OCI-LY7 (cell line): Measurements from ENCODE around the gene NTSR1. TPM values are rescaled to one million over a fixed set of nuclear protein-coding genes. Genes with fewer than 3 reads are reported as not detected.

Experiments used
- BruUV-seq: library from RNA; stranded (reverse); fragments of 400-500 nt; replicated peaks from 2 replicates; lab custom pipeline; 2021; lab: Mats Ljungman, UMichigan
- CTCF ChIA-PET: fragments of 300-600 bp; sonication (Branson Sonifier 250); formaldehyde crosslinking; loops from one replicate; lab custom pipeline; 2022; ENCODE audit warnings: antibody characterized with exemption; ENCODE audit not compliant: unreplicated experiment; lab: Charles Lee
- POLR2A ChIA-PET: fragments of 300-600 bp; sonication (Branson Sonifier 250); formaldehyde crosslinking; loops from one replicate; lab custom pipeline; 2022; ENCODE audit warnings: antibody characterized with exemption; lab: Charles Lee
- DNase-seq: peaks from one replicate; pipeline ENCODE4 v3.0.0-alpha.2; 2015; ENCODE audit warnings: low spot score
- H2AFZ ChIP-seq: fragments of 200-600 bp; sonication (generic), shearing (Covaris generic); 2 replicates; pipeline ENCODE4 v1.6.1; 2014; ENCODE audit warnings: mild to moderate bottlenecking, antibody characterized with exemption, low read length, moderate library complexity
- H3K27ac ChIP-seq: fragments of 200-600 bp; sonication (generic); 2 replicates; pipeline ENCODE4 v1.5.1; 2014; ENCODE audit warnings: mixed run types, low read depth, mild to moderate bottlenecking, moderate library complexity, low read length, inconsistent platforms; ENCODE audit not compliant: poor library complexity, severe bottlenecking
- H3K36me3 ChIP-seq: fragments of 200-600 bp; sonication (generic); 2 replicates; pipeline ENCODE4 v1.6.1; 2014; ENCODE audit warnings: mild to moderate bottlenecking, antibody characterized with exemption, low read length, moderate library complexity, mixed read lengths; ENCODE audit not compliant: insufficient read depth
- H3K4me1 ChIP-seq: fragments of 200-600 bp; sonication (generic); 2 replicates; pipeline ENCODE4 v1.5.1; 2014; ENCODE audit warnings: mild to moderate bottlenecking, low read length; ENCODE audit not compliant: insufficient read depth, poor library complexity, severe bottlenecking
- H3K4me2 ChIP-seq: fragments of 200-600 bp; sonication (generic); 2 replicates; pipeline ENCODE4 v1.6.1; 2014; ENCODE audit warnings: mild to moderate bottlenecking, low read length
- H3K4me3 ChIP-seq: fragments of 200-600 bp; sonication (generic); 2 replicates; pipeline ENCODE4 v1.5.1; 2014; ENCODE audit warnings: mild to moderate bottlenecking, low read depth, low read length; ENCODE audit not compliant: poor library complexity, severe bottlenecking
- H3K79me2 ChIP-seq: fragments of 200-600 bp; sonication (generic); 2 replicates; pipeline ENCODE4 v1.6.1; 2016; ENCODE audit warnings: low read depth, mild to moderate bottlenecking, low read length, moderate library complexity, mixed read lengths; ENCODE audit not compliant: insufficient read depth
- H3K9me2 ChIP-seq: fragments of 200-600 bp; sonication (generic); 2 replicates; pipeline ENCODE4 v1.6.1; 2016; ENCODE audit warnings: mild to moderate bottlenecking, low read length, mixed read lengths; ENCODE audit not compliant: insufficient read depth
- H3K9me3 ChIP-seq: fragments of 200-600 bp; sonication (generic); 2 replicates; pipeline ENCODE4 v1.6.1; 2014; ENCODE audit warnings: mild to moderate bottlenecking, mixed run types, low read length, mixed read lengths
- H4K20me1 ChIP-seq: fragments of 200-600 bp; sonication (generic); 2 replicates; pipeline ENCODE4 v1.6.1; 2014; ENCODE audit warnings: mild to moderate bottlenecking, antibody characterized with exemption, low read length, moderate library complexity, mixed read lengths; ENCODE audit not compliant: insufficient read depth
- EZH2phosphoT487 ChIP-seq: fragments of 200-600 bp; sonication (generic); IDR thresholded peaks from 2 replicates; pipeline ENCODE4 v1.6.1; 2018; ENCODE audit warnings: low read depth, borderline replicate concordance, mild to moderate bottlenecking, mixed run types, antibody characterized with exemption, low read length, moderate library complexity, mixed read lengths
- intact Hi-C: fragments of 100-400 bp; cut with micrococcal nuclease; formaldehyde crosslinking; loops from one replicate; pipeline ENCODE4 v1.10.0; 2022; ENCODE audit not compliant: unreplicated experiment
- total RNA-seq, 2 experiments: library from RNA; depleted of rRNA in 1 of 2; stranded (reverse); fragments of >200 nt in 1 of 2; shearing (Covaris generic) in 1 of 2; gene quantifications; 2 replicates each; pipeline ENCODE4 v1.2.3, GENCODE V29; 2014 to 2022
- TF ChIP-seq, protein P1 (sequence below): fragments of 200-600 bp; sonication (generic); conservative IDR thresholded peaks from 2 replicates; pipeline ENCODE4 v1.5.1; 2014; ENCODE audit warnings: mild to moderate bottlenecking, antibody characterized with exemption, low read length, moderate library complexity, mixed read lengths

Gene NTSR1
- total RNA-seq, 2 experiments from 2014 or later = not detected

GRCh38 chr20:62730481-62730880 lies 21.8 kb downstream of the NTSR1 start:
- H3K27ac ChIP-seq = no peak overlapping the region
- H3K36me3 ChIP-seq = no peaks in the 10 kb centered on the region
- ChIA-PET CTCF (no interaction called here), POLR2A (no interaction called here)
- intact Hi-C loops = no loop called here
- no peak for DNase-seq
- no peaks in the 10 kb centered on the region for H4K20me1 ChIP-seq
- H2AFZ ChIP-seq = no peak overlapping the region
- H3K4me3 ChIP-seq = no peak overlapping the region
- no TSS peak for BruUV-seq
- no peaks in the 10 kb centered on the region for H3K9me3 ChIP-seq
- TF ChIP-seq, protein P1, sequence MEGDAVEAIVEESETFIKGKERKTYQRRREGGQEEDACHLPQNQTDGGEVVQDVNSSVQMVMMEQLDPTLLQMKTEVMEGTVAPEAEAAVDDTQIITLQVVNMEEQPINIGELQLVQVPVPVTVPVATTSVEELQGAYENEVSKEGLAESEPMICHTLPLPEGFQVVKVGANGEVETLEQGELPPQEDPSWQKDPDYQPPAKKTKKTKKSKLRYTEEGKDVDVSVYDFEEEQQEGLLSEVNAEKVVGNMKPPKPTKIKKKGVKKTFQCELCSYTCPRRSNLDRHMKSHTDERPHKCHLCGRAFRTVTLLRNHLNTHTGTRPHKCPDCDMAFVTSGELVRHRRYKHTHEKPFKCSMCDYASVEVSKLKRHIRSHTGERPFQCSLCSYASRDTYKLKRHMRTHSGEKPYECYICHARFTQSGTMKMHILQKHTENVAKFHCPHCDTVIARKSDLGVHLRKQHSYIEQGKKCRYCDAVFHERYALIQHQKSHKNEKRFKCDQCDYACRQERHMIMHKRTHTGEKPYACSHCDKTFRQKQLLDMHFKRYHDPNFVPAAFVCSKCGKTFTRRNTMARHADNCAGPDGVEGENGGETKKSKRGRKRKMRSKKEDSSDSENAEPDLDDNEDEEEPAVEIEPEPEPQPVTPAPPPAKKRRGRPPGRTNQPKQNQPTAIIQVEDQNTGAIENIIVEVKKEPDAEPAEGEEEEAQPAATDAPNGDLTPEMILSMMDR = no peak
- no peak for TF ChIP-seq EZH2phosphoT487
- H3K4me1 ChIP-seq = no peaks in the 10 kb centered on the region
- no peaks in the 10 kb centered on the region for H3K79me2 ChIP-seq
- no peaks in the 10 kb centered on the region for H3K9me2 ChIP-seq
- H3K4me2 ChIP-seq = no peak overlapping the region

- BruUV-seq = no TSS peak
- Histone ChIP-seq H3K9me2 (no peaks in the 10 kb centered on the region), H3K9me3 (no peaks in the 10 kb centered on the region), H3K79me2 (no peaks in the 10 kb centered on the region), H3K4me3 (no peak overlapping the region), H2AFZ (no peak overlapping the region), H4K20me1 (no peaks in the 10 kb centered on the region), H3K4me2 (no peak overlapping the region), H3K4me1 (no peaks in the 10 kb centered on the region), H3K36me3 (no peaks in the 10 kb centered on the region), H3K27ac (no peak overlapping the region)
- POLR2A ChIA-PET = no interaction called here
- DNase-seq = no peak
- CTCF ChIA-PET = no interaction called here
- no peak for TF ChIP-seq EZH2phosphoT487
- TF ChIP-seq, protein P1 = no peak
- intact Hi-C loops = no loop called here
Observed at GRCh38 chr20:62732031-62732760, 23.6 kb downstream of the NTSR1 start.

DNA sequence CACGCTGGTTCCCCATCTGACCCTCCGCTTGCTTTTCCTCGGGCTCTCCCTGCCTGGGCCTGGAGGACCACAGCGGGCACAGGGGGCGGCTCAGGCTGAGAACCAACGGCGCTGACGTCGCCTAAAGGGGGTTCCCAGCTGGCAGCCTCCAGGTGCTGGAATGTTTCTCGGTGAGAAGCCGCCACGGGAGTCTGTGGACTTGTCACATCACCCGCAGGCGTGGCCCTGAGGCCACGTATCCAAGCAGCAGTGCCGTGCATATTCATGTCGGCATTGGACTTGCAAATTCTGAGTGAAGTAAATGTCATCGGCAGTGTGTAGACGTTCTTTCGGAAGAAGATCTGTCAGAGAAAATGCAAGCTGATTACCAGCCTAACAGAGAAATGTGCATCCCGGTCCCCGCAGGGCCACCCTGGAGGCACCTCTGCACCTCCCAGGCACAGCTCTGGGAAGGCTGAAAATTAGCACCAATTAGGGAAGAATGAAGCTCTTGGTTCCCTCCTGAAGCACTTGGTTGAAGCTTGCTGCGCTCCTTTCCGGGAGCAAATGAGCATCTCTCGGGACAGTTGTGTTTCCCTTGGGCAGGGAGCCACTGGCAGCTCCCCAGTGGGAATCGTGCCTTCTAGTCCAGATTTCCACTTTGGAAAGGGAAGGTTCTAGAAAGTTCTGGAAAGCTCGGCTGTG lies 24.3 kb downstream of the NTSR1 start:
- ChIA-PET POLR2A (no interaction called here), CTCF (no interaction called here)
- no peaks in the 10 kb centered on the region for H3K36me3 ChIP-seq
- no TSS peak for BruUV-seq
- intact Hi-C loops = no loop called here
- TF ChIP-seq, protein P1 = no peak
- no peak for TF ChIP-seq EZH2phosphoT487
- H3K4me1 ChIP-seq = no peaks in the 10 kb centered on the region
- H3K27ac ChIP-seq = no peak overlapping the region
- H3K4me2 ChIP-seq = no peak overlapping the region
- no peaks in the 10 kb centered on the region for H3K79me2 ChIP-seq
- H3K4me3 ChIP-seq = no peak overlapping the region
- no peaks in the 10 kb centered on the region for H3K9me3 ChIP-seq
- no peaks in the 10 kb centered on the region for H4K20me1 ChIP-seq
- H2AFZ ChIP-seq = no peak overlapping the region
- DNase-seq = no peak
- no peaks in the 10 kb centered on the region for H3K9me2 ChIP-seq
